Suprapubic skin (tissue), 4 donors: ENCODE measurements around the gene HOXA6.

Experiments used
- CTCF ChIP-seq, 2 donors: fragments of 200-600 bp in 1 of 2; fragments of 450-650 bp in 1 of 2; sonication (generic) in 1 of 2; IDR thresholded peaks; one replicate each; pipeline ENCODE4 v1.5.1; 2016 to 2019; ENCODE audit warnings: antibody characterized with exemption in 2 of 2, mild to moderate bottlenecking in 1 of 2, moderate library complexity in 1 of 2
- EP300 ChIP-seq: sonication (generic); formaldehyde crosslinking; IDR thresholded peaks from one replicate; pipeline ENCODE4 v1.6.1; 2017; ENCODE audit warnings: antibody characterized with exemption
- POLR2AphosphoS5 ChIP-seq, 3 donors: sonication (generic); formaldehyde crosslinking; IDR thresholded peaks; one replicate each; pipeline ENCODE4 v1.6.1; 2017; ENCODE audit warnings: antibody characterized with exemption in 3 of 3

- TF ChIP-seq POLR2AphosphoS5 (IDR thresholded peaks at IDR 0.05) (no peak), CTCF (IDR thresholded peaks at IDR 0.05) (no peak), EP300 (no peak)
Observed at GRCh38 chr7:27101171-27101956, 46.2 kb downstream of the HOXA6 start.
